DND-41 (cell line): Measurements from ENCODE around the gene RHPN2.

Experiments
- ATAC-seq: fragments of 200-7000 bp; cut with Tn5 transposase; 3 replicates; pipeline ENCODE4 v1.9.1; 2021; ENCODE audit warnings: low read depth; ENCODE audit not compliant: insufficient read depth
- DNase-seq: peaks from one replicate; pipeline ENCODE4 v3.0.0-alpha.2; 2020
- H2AFZ ChIP-seq: 2 replicates; pipeline ENCODE4 v1.6.0; 2012; ENCODE audit warnings: low read depth, low read length
- H3K27ac ChIP-seq: 2 replicates; pipeline ENCODE4 v1.5.1; 2012; ENCODE audit warnings: low read length, inconsistent platforms
- H3K27me3 ChIP-seq: fragments of 200-600 bp; sonication (generic); 2 replicates; pipeline ENCODE4 v1.6.0; 2012; ENCODE audit warnings: low read length, mild to moderate bottlenecking, inconsistent platforms; ENCODE audit not compliant: insufficient read depth, poor library complexity
- H3K36me3 ChIP-seq: 2 replicates; pipeline ENCODE4 v1.5.1; 2012; ENCODE audit warnings: low read length, inconsistent platforms; ENCODE audit not compliant: insufficient read depth
- H3K4me1 ChIP-seq: 2 replicates; pipeline ENCODE4 v1.5.1; 2012; ENCODE audit warnings: mild to moderate bottlenecking, low read length; ENCODE audit not compliant: insufficient read depth
- H3K4me2 ChIP-seq: 2 replicates; pipeline ENCODE4 v1.6.0; 2012; ENCODE audit warnings: mild to moderate bottlenecking, moderate library complexity, low read length, inconsistent platforms; ENCODE audit not compliant: insufficient read depth
- H3K4me3 ChIP-seq, 2 experiments: fragments of 200-600 bp in 1 of 2; shearing (Covaris generic) in 1 of 2; 2 replicates each; pipeline ENCODE4 v1.5.1; 2012 to 2016; ENCODE audit warnings: inconsistent platforms in 2 of 2, low read length in 2 of 2, mild to moderate bottlenecking in 2 of 2, low read depth in 1 of 2, moderate library complexity in 1 of 2
- H3K79me2 ChIP-seq: 2 replicates; pipeline ENCODE4 v1.6.0; 2012; ENCODE audit warnings: low read length, inconsistent platforms; ENCODE audit not compliant: insufficient read depth
- H3K9ac ChIP-seq: 2 replicates; pipeline ENCODE4 v1.6.0; 2012; ENCODE audit warnings: low read depth, mild to moderate bottlenecking, inconsistent platforms, low read length, moderate library complexity
- H3K9me3 ChIP-seq: 2 replicates; pipeline ENCODE4 v1.5.1; 2012; ENCODE audit warnings: low read length, moderate library complexity, mild to moderate bottlenecking, inconsistent platforms; ENCODE audit not compliant: insufficient read depth, severe bottlenecking
- H4K20me1 ChIP-seq: 2 replicates; pipeline ENCODE4 v1.6.0; 2012; ENCODE audit warnings: low read length; ENCODE audit not compliant: insufficient read depth
- CTCF ChIP-seq: IDR thresholded peaks from 2 replicates; pipeline ENCODE4 v1.5.1; 2012; ENCODE audit warnings: borderline replicate concordance, low read length, moderate library complexity, mild to moderate bottlenecking; ENCODE audit not compliant: poor library complexity, severe bottlenecking; ENCODE audit errors: extremely low read depth
- EZH2 ChIP-seq: IDR thresholded peaks from 3 replicates; pipeline ENCODE4 v1.6.1; 2012; ENCODE audit warnings: borderline replicate concordance, low read depth, mild to moderate bottlenecking, moderate library complexity, low read length, inconsistent platforms; ENCODE audit not compliant: severe bottlenecking

The RHPN2 gene

GRCh38 chr19:33110137-33110910 lies 45.6 kb upstream of the RHPN2 start:
- Histone ChIP-seq H3K4me1 (no peaks in the 10 kb centered on the region), H3K79me2 (no peaks in the 10 kb centered on the region), H3K9ac (no peak overlapping the region), H3K27ac (no peak overlapping the region), H3K36me3 (peaks cover 70% of the 10 kb centered on the region), H3K9me3 (no peaks in the 10 kb centered on the region), H3K4me2 (no peak overlapping the region), H3K4me3 (no peak overlapping the region), H2AFZ (no peak overlapping the region), H4K20me1 (0 out of 2 replicates have a peak, but pooled peaks cover 2% of the 10 kb centered on the region), H3K27me3 (no peaks in the 10 kb centered on the region)
- no peak for ATAC-seq
- no peak for DNase-seq
- TF ChIP-seq EZH2: no peak
- TF ChIP-seq CTCF: no peak

DNA sequence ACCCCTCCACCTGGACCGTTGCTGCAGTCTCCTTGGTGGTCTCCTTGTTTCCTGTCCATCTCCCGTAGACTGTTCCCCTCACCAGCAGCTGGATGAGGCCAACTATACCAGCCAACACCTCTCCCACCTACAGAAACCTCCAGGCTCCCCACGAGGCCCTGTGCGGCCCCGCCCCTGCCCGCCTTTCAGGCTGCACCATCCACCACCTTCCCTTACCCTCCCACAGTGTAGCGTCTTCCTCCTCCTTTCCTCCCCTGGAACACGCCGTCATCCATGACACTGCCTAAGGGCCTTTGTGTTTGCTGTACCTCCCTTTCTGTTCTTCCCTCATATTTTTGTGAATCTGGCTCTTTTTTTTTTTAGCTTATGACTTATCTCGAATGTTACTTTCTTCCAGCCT lies 43.5 kb upstream of the RHPN2 start:
- Histone ChIP-seq H3K9me3 (no peaks in the 10 kb centered on the region), H3K4me3 (no peak overlapping the region), H3K4me1 (no peaks in the 10 kb centered on the region), H4K20me1 (0 out of 2 replicates have a peak, but pooled peaks cover 2% of the 10 kb centered on the region), H3K9ac (no peak overlapping the region), H3K4me2 (no peak overlapping the region), H3K79me2 (no peaks in the 10 kb centered on the region), H3K36me3 (peaks cover 64% of the 10 kb centered on the region), H3K27me3 (no peaks in the 10 kb centered on the region), H3K27ac (no peak overlapping the region), H2AFZ (no peak overlapping the region)
- DNase-seq: no peak
- no peak for ATAC-seq
- TF ChIP-seq EZH2 (no peak), CTCF (no peak)

DNA sequence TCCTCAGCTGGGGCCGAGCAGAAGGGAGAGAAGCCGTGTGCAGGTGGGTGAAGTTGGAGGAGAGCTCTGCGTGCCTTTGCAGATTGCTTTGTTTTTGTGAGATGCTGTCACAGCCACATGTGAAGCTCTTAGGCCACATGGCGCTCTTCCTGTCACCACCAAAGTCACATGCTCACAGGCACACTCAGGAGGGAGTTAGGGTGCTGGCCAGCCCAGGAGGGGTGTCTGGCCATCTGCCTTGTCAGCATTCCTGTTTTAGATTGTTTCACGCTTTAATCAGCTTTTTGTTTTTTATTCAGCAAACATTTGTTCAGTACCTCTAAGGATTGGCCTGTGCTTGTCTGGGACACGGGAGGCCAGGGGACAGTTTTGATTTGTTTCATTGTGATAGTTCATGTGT lies 38.2 kb upstream of the RHPN2 start:
- Histone ChIP-seq H4K20me1 (no peaks in the 10 kb centered on the region), H3K27ac (no peak overlapping the region), H3K36me3 (peaks cover 42% of the 10 kb centered on the region), H2AFZ (no peak overlapping the region), H3K79me2 (no peaks in the 10 kb centered on the region), H3K9ac (no peak overlapping the region), H3K4me2 (no peak overlapping the region), H3K4me3 (no peak overlapping the region), H3K4me1 (no peaks in the 10 kb centered on the region), H3K27me3 (no peaks in the 10 kb centered on the region), H3K9me3 (no peaks in the 10 kb centered on the region)
- TF ChIP-seq EZH2: no peak
- TF ChIP-seq CTCF: no peak
- ATAC-seq: no peak
- DNase-seq: no peak
